NCI-H526 (cell line): ENCODE results near the gene ABCA13.
"Not testable (repeated sequence)": the region's sequence is repeated elsewhere in the genome, so short reads cannot be mapped to it uniquely, and the experiment has no call there.

Experiments
- DNase-seq, 2 experiments: peaks; one replicate each; lab custom pipeline; 2025; lab: John Stamatoyannopoulos, UW

Gene ABCA13

GRCh38 chr7:48171202-48171601, at the start of gene ABCA13:
TSS of gene ABCA13 (plus strand) at chr7:48171458. CDS start at chr7:48171484, 26 bp downstream.
- no peak for DNase-seq

- no peak for DNase-seq
Observed at GRCh38 chr7:48126037-48126436, 45.2 kb upstream of the ABCA13 start.

- no peak for DNase-seq
Observed at GRCh38 chr7:48130658-48131108, 40.6 kb upstream of the ABCA13 start.

- no peak for DNase-seq
Observed at GRCh38 chr7:48132792-48133191, 38.5 kb upstream of the ABCA13 start.

GRCh38 chr7:48139459-48139858, 31.8 kb upstream of the ABCA13 start:
- peak in 1 of 2 experiments; percentile 12 for DNase-seq

- DNase-seq: no peak
Observed at GRCh38 chr7:48140001-48140681, 31.1 kb upstream of the ABCA13 start.

GRCh38 chr7:48141521-48141920, 29.7 kb upstream of the ABCA13 start:
- no peak for DNase-seq

- no peak for DNase-seq
Observed at GRCh38 chr7:48144291-48144768, 26.9 kb upstream of the ABCA13 start.

- DNase-seq: peak; percentile 1
Observed at GRCh38 chr7:48147078-48147591, 24.1 kb upstream of the ABCA13 start.

GRCh38 chr7:48147690-48148089, 23.6 kb upstream of the ABCA13 start:
- not testable (repeated sequence) for DNase-seq

- no peak for DNase-seq
Observed at GRCh38 chr7:48148311-48148710, 22.9 kb upstream of the ABCA13 start.

GRCh38 chr7:48149058-48149457, 22.2 kb upstream of the ABCA13 start:
- no peak for DNase-seq

GRCh38 chr7:48150086-48150485, 21.2 kb upstream of the ABCA13 start:
- no peak for DNase-seq

- peak in 1 of 2 experiments; percentile 45 for DNase-seq
Observed at GRCh38 chr7:48154792-48155413, 16.4 kb upstream of the ABCA13 start.

GRCh38 chr7:48158404-48158803, 12.9 kb upstream of the ABCA13 start:
- DNase-seq: no peak

- no peak for DNase-seq
Observed at GRCh38 chr7:48161407-48162125, 9.7 kb upstream of the ABCA13 start.

- DNase-seq: no peak
Observed at GRCh38 chr7:48165157-48165556, 6.1 kb upstream of the ABCA13 start.

- no peak for DNase-seq
Observed at GRCh38 chr7:48168159-48168558, 3.1 kb upstream of the ABCA13 start.

- DNase-seq: no peak
Observed at GRCh38 chr7:48170506-48170905, 752 bp upstream of the ABCA13 start.

- no peak for DNase-seq
Observed at GRCh38 chr7:48173313-48173712, 2.1 kb downstream of the ABCA13 start.

- DNase-seq: no peak
Observed at GRCh38 chr7:48173756-48174382, 2.6 kb downstream of the ABCA13 start.

- DNase-seq: no peak
Observed at GRCh38 chr7:48175019-48175418, 3.8 kb downstream of the ABCA13 start.
